HT-29 (cell line): ENCODE results near the gene PAX5. TPM values are rescaled to one million over a fixed set of nuclear protein-coding genes. Genes with fewer than 3 reads are reported as not detected.
A peak's percentile ranks its signal among the peaks of the same experiment; 100 is the strongest.

ENCODE experiments used
- DNase-seq: peaks from one replicate; pipeline ENCODE4 v3.0.0-alpha.2; 2015; ENCODE audit warnings: low spot score
- total RNA-seq: library from RNA; depleted of rRNA; stranded (reverse); fragments of >200 nt; shearing (Covaris generic); gene quantifications from 2 replicates; pipeline ENCODE4 v1.2.3, GENCODE V29; 2014

The PAX5 gene
- total RNA-seq, 1 experiment from 2014 or later: not detected

- no peak for DNase-seq
These were observed 72.3 kb downstream of the PAX5 start for GRCh38 chr9:36961561-36962325.

- no peak for DNase-seq
These were observed 73.0 kb downstream of the PAX5 start for GRCh38 chr9:36961051-36961450.

GRCh38 chr9:36960575-36960955 lies 73.5 kb downstream of the PAX5 start:
- DNase-seq: no peak

- no peak for DNase-seq
These were observed 74.1 kb downstream of the PAX5 start for GRCh38 chr9:36959681-36960574.

- DNase-seq: no peak
These were observed 77.2 kb downstream of the PAX5 start for GRCh38 chr9:36956908-36957307.

GRCh38 chr9:36950389-36950788 lies 83.7 kb downstream of the PAX5 start:
- no peak for DNase-seq

- no peak for DNase-seq
These were observed 84.6 kb downstream of the PAX5 start for GRCh38 chr9:36949466-36949865.

- no peak for DNase-seq
These were observed 86.0 kb downstream of the PAX5 start for GRCh38 chr9:36948051-36948450.

- DNase-seq: no peak
These were observed 87.4 kb downstream of the PAX5 start for GRCh38 chr9:36946653-36947052.

- no peak for DNase-seq
These were observed 88.1 kb downstream of the PAX5 start for GRCh38 chr9:36945999-36946398.

GRCh38 chr9:36942891-36943290 lies 91.2 kb downstream of the PAX5 start:
- DNase-seq: no peak

- DNase-seq: no peak
These were observed 92.6 kb downstream of the PAX5 start for GRCh38 chr9:36941441-36941840.

- DNase-seq: no peak
These were observed 93.2 kb downstream of the PAX5 start for GRCh38 chr9:36940881-36941280.

- no peak for DNase-seq
These were observed 93.6 kb downstream of the PAX5 start for GRCh38 chr9:36940500-36940853.

- DNase-seq: no peak
These were observed 94.2 kb downstream of the PAX5 start for GRCh38 chr9:36939655-36940499.

GRCh38 chr9:36939214-36939613 lies 94.9 kb downstream of the PAX5 start:
- DNase-seq: no peak

GRCh38 chr9:36938617-36939016 lies 95.5 kb downstream of the PAX5 start:
- DNase-seq: no peak

- no peak for DNase-seq
These were observed 96.1 kb downstream of the PAX5 start for GRCh38 chr9:36937951-36938350.

- no peak for DNase-seq
These were observed 96.7 kb downstream of the PAX5 start for GRCh38 chr9:36937346-36937745.

GRCh38 chr9:36936498-36936831 lies 97.6 kb downstream of the PAX5 start:
- peak; percentile 21 for DNase-seq

- peak; percentile 28 for DNase-seq
These were observed 98.1 kb downstream of the PAX5 start for GRCh38 chr9:36935768-36936497.
